HepG2 (cell line): ENCODE results near the gene TEDC1. TPM values are rescaled to one million over a fixed set of nuclear protein-coding genes. Genes with fewer than 3 reads are reported as not detected.

Experiments
- ADNP ChIP-seq: sonication (generic); formaldehyde crosslinking; IDR thresholded peaks from 2 replicates; pipeline ENCODE4 v1.4.0; 2020; ENCODE audit warnings: missing genetic modification reagents
- MED13 ChIP-seq: sonication (generic); formaldehyde crosslinking; IDR thresholded peaks from 2 replicates; pipeline ENCODE4 v1.5.0; 2020; ENCODE audit warnings: missing genetic modification reagents
- NCOA5 ChIP-seq: sonication (generic); formaldehyde crosslinking; IDR thresholded peaks from 2 replicates; pipeline ENCODE4 v1.4.0; 2020; ENCODE audit warnings: missing genetic modification reagents
- NFYC ChIP-seq: IDR thresholded peaks from 2 replicates; pipeline ENCODE4 v1.6.1; 2016; ENCODE audit warnings: missing genetic modification reagents, missing compliant biosample characterization
- PPARG ChIP-seq: conservative IDR thresholded peaks from 2 replicates; pipeline ENCODE4 v1.6.1; 2016; ENCODE audit warnings: missing biosample characterization, missing genetic modification reagents
- PTBP1 ChIP-seq: fragments of 200-400 bp; formaldehyde crosslinking; IDR thresholded peaks from 2 replicates; pipeline ENCODE4 v1.6.1; 2018; ENCODE audit warnings: low read length, low read depth; ENCODE audit not compliant: poor library complexity, severe bottlenecking
- SMYD3 ChIP-seq: sonication (generic); formaldehyde crosslinking; IDR thresholded peaks from 2 replicates; pipeline ENCODE4 v1.8.1; 2023; ENCODE audit warnings: mild to moderate bottlenecking, missing genetic modification reagents
- SP140L ChIP-seq: sonication (generic); formaldehyde crosslinking; IDR thresholded peaks from 2 replicates; pipeline ENCODE4 v1.4.0; 2020; ENCODE audit warnings: missing genetic modification reagents, borderline replicate concordance
- SP5 ChIP-seq: IDR thresholded peaks from 2 replicates; pipeline ENCODE4 v1.6.1; 2016; ENCODE audit warnings: low read depth, borderline replicate concordance
- ZBTB20 ChIP-seq: sonication (generic); formaldehyde crosslinking; IDR thresholded peaks from 2 replicates; pipeline ENCODE4 v1.8.1; 2023; ENCODE audit warnings: missing genetic modification reagents, low read depth, mild to moderate bottlenecking, borderline replicate concordance
- ZNF124 ChIP-seq: sonication (generic); formaldehyde crosslinking; IDR thresholded peaks from 2 replicates; pipeline ENCODE4 v1.4.0; 2020; ENCODE audit warnings: missing genetic modification reagents
- ZNF143 ChIP-seq: sonication (generic); formaldehyde crosslinking; IDR thresholded peaks from 2 replicates; pipeline ENCODE4 v1.4.0; 2020; ENCODE audit warnings: missing genetic modification reagents
- ZNF256 ChIP-seq: sonication (generic); formaldehyde crosslinking; conservative IDR thresholded peaks from 2 replicates; pipeline ENCODE4 v1.4.0; 2020; ENCODE audit warnings: missing genetic modification reagents
- ZNF329 ChIP-seq: sonication (generic); formaldehyde crosslinking; IDR thresholded peaks from 2 replicates; pipeline ENCODE4 v1.9.0; 2021; ENCODE audit warnings: low read depth, mild to moderate bottlenecking, missing genetic modification reagents
- ZNF367 ChIP-seq: sonication (generic); formaldehyde crosslinking; IDR thresholded peaks from 2 replicates; pipeline ENCODE4 v1.4.0; 2020; ENCODE audit warnings: missing genetic modification reagents, borderline replicate concordance
- ZNF431 ChIP-seq: sonication (generic); formaldehyde crosslinking; IDR thresholded peaks from 2 replicates; pipeline ENCODE4 v1.9.0; 2022; ENCODE audit warnings: missing genetic modification reagents, low read depth, mild to moderate bottlenecking, borderline replicate concordance
- ZNF550 ChIP-seq: sonication (generic); formaldehyde crosslinking; IDR thresholded peaks from 2 replicates; pipeline ENCODE4 v1.4.0; 2020; ENCODE audit warnings: mild to moderate bottlenecking, missing genetic modification reagents, borderline replicate concordance
- polyA plus RNA-seq, 8 experiments: library from polyadenylated mRNA; depleted of rRNA in 3 of 8; stranded (reverse) in 7 of 8; unstranded in 1 of 8; fragments of >200 nt; fragmentation: Illumina TruSeq in 4 of 8; extraction: Trizol in 4 of 8; gene quantifications; 2 replicates each; pipeline versions ENCODE4 v1.2.1 to v1.2.3, GENCODE V29; 2011 to 2016; ENCODE audit warnings: low read depth in 4 of 8, missing spikeins in 1 of 8, mixed read lengths in 1 of 8; ENCODE audit not compliant: insufficient read depth in 1 of 8
- total RNA-seq, 5 experiments: library from RNA; depleted of rRNA; stranded (reverse); fragments of >200 nt; fragmentation: Illumina TruSeq; extraction: Trizol; gene quantifications; 2 replicates each; pipeline ENCODE4 v1.2.3, GENCODE V29; 2016; ENCODE audit warnings: low read depth in 1 of 5
- TF ChIP-seq, protein P1 (sequence below): IDR thresholded peaks from 2 replicates; pipeline ENCODE4 v1.6.1; 2012; ENCODE audit warnings: low read depth, low read length, improper control_type of control experiment
- TF ChIP-seq, protein P2 (sequence below), 2 experiments: fragments of 450-650 bp in 1 of 2; sonication (generic) in 1 of 2; formaldehyde crosslinking; IDR thresholded peaks; 2 replicates each; pipeline versions ENCODE4 v1.5.0 to v1.8.0; 2020 to 2022; ENCODE audit warnings: mild to moderate bottlenecking in 1 of 2, missing genetic modification reagents in 1 of 2
- TF ChIP-seq, protein P3 (sequence below): sonication (generic); formaldehyde crosslinking; IDR thresholded peaks from 2 replicates; pipeline ENCODE4 v1.4.0; 2020; ENCODE audit warnings: mild to moderate bottlenecking, missing genetic modification reagents
- TF ChIP-seq, protein P4 (sequence below): IDR thresholded peaks from 2 replicates; pipeline ENCODE4 v1.6.1; 2012; ENCODE audit warnings: inconsistent platforms

The TEDC1 gene
- total and polyA plus RNA-seq, 2 of the 13 experiments (the other 11 are each of a cell fraction or from before 2014, with no cell fraction given), result 5.7 to 27.4 TPM

DNA sequence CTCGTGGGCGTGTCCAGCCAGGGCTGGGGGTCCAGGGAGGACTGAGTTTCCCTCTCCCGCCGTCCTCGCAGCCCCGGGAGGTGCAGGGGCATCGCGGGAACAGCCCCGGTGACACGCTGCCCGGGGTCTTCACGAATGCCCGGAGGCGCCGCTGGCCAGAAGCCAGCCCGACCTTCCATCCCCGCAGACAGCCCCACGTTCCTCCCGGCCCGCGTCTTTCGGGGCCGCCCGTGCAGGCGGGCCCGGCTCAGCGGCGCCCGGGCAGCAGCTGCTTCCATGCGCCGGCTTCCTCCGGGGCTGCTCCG is 827 bp upstream of the TEDC1 start (continued):
- no peak for TF ChIP-seq ZNF431 (CRISPR knock-in tag)
- TF ChIP-seq, protein P1, sequence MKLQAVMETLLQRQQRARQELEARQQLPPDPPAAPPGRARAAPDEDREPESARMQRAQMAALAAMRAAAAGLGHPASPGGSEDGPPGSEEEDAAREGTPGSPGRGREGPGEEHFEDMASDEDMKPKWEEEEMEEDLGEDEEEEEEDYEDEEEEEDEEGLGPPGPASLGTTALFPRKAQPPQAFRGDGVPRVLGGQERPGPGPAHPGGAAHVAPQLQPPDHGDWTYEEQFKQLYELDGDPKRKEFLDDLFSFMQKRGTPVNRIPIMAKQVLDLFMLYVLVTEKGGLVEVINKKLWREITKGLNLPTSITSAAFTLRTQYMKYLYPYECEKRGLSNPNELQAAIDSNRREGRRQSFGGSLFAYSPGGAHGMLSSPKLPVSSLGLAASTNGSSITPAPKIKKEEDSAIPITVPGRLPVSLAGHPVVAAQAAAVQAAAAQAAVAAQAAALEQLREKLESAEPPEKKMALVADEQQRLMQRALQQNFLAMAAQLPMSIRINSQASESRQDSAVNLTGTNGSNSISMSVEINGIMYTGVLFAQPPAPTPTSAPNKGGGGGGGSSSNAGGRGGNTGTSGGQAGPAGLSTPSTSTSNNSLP, result no peak
- TF ChIP-seq PTBP1, result no peak
- no peak for TF ChIP-seq ZNF256
- no peak for TF ChIP-seq ZNF367 (CRISPR knock-in tag)
- no peak for TF ChIP-seq NFYC (CRISPR knock-in tag)
- TF ChIP-seq, protein P2, sequence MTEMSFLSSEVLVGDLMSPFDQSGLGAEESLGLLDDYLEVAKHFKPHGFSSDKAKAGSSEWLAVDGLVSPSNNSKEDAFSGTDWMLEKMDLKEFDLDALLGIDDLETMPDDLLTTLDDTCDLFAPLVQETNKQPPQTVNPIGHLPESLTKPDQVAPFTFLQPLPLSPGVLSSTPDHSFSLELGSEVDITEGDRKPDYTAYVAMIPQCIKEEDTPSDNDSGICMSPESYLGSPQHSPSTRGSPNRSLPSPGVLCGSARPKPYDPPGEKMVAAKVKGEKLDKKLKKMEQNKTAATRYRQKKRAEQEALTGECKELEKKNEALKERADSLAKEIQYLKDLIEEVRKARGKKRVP (CRISPR knock-in tag; IDR thresholded peaks at IDR 0.05), result no peak
- TF ChIP-seq MED13 (CRISPR knock-in tag), result no peak
- TF ChIP-seq SP5, result no peak
- no peak for TF ChIP-seq NCOA5 (CRISPR knock-in tag)
- no peak for TF ChIP-seq ADNP (CRISPR knock-in tag)
- TF ChIP-seq ZNF329 (CRISPR knock-in tag), result no peak
- TF ChIP-seq ZNF550 (CRISPR knock-in tag), result no peak
- 0 out of 2 replicates have a peak, but pooled peaks have one; percentile 1 for TF ChIP-seq PPARG (CRISPR knock-in tag)
- TF ChIP-seq SP140L (CRISPR knock-in tag), result no peak
- no peak for TF ChIP-seq SMYD3
- TF ChIP-seq, protein P3, sequence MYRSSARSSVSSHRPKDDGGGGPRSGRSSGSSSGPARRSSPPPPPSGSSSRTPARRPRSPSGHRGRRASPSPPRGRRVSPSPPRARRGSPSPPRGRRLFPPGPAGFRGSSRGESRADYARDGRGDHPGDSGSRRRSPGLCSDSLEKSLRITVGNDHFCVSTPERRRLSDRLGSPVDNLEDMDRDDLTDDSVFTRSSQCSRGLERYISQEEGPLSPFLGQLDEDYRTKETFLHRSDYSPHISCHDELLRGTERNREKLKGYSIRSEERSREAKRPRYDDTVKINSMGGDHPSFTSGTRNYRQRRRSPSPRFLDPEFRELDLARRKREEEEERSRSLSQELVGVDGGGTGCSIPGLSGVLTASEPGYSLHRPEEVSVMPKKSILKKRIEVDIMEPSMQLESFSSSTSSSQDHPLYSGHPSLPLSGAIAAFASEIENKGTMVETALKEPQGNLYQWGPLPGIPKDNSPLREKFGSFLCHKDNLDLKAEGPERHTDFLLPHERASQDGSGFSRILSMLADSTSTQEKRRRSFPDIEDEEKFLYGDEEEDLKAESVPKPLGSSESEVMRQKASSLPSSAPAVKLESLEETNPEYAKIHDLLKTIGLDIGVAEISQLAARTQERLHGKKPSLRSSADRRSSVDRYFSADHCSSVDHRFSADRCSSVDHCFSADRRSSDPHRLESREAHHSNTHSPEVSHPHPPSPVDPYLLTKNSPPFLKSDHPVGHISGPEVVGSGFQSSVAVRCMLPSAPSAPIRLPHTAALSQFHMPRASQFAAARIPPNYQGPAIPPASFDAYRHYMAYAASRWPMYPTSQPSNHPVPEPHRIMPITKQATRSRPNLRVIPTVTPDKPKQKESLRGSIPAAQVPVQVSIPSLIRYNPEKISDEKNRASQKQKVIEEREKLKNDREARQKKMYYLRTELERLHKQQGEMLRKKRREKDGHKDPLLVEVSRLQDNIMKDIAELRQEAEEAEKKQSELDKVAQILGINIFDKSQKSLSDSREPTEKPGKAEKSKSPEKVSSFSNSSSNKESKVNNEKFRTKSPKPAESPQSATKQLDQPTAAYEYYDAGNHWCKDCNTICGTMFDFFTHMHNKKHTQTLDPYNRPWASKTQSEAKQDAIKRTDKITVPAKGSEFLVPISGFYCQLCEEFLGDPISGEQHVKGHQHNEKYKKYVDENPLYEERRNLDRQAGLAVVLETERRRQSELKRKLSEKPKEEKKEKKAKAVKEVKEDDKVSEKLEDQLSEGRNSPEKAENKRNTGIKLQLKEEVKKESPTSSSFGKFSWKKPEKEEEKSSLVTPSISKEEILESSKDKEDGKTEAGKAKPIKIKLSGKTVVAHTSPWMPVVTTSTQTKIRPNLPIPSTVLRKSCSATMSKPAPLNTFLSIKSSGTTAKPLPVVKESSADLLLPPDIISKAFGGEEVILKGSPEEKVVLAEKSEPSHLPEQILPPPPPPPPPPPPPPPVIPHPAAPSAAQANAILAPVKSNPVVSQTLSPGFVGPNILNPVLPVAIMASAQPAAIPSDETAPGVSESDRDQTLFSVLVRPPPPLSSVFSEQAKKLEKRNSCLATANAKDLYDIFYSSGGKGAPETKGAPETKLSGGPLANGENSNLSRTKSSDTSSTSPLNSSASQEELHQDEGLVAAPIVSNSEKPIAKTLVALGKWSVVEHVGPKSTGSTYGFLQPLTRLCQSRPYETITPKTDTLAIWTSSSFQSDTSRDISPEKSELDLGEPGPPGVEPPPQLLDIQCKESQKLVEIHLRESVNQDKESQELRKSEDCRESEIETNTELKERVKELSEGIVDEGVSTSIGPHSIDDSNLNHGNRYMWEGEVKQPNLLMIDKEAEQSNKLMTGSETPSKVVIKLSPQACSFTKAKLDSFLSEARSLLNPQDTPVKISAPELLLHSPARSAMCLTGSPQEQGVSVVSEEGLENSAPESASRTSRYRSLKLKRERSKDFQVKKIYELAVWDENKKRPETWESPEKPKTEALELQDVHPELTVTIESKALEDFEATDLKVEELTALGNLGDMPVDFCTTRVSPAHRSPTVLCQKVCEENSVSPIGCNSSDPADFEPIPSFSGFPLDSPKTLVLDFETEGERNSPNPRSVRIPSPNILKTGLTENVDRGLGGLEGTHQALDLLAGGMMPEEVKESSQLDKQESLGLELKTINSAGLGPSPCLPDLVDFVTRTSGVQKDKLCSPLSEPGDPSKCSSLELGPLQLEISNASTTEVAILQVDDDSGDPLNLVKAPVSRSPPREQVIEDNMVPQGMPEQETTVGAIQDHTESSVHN, result no peak
- no peak for TF ChIP-seq ZBTB20 (CRISPR knock-in tag)
- TF ChIP-seq, protein P4, sequence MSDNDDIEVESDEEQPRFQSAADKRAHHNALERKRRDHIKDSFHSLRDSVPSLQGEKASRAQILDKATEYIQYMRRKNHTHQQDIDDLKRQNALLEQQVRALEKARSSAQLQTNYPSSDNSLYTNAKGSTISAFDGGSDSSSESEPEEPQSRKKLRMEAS, result no peak
- no peak for TF ChIP-seq ZNF143
- no peak for TF ChIP-seq ZNF124
